K562 (cell line): Measurements from ENCODE around the gene CTAGE1. TPM values are rescaled to one million over a fixed set of nuclear protein-coding genes. Genes with fewer than 3 reads are reported as not detected.

ENCODE experiments used
- CSDE1 ChIP-seq, 2 experiments: fragments of 450-650 bp; IDR thresholded peaks; 2 replicates each; pipeline ENCODE4 v1.6.1; 2016; ENCODE audit warnings: mild to moderate bottlenecking in 1 of 2
- DMBX1 ChIP-seq: fragments of 250-450 bp; sonication (Bioruptor Pico); IDR thresholded peaks from 2 replicates; pipeline ENCODE4 v1.8.0; 2022; ENCODE audit warnings: inconsistent platforms, mild to moderate bottlenecking, moderate library complexity, borderline replicate concordance
- ELF2 ChIP-seq: fragments of 250-450 bp; sonication (Bioruptor Pico); IDR thresholded peaks from 2 replicates; pipeline ENCODE4 v1.5.0; 2021; ENCODE audit warnings: mild to moderate bottlenecking
- FOXA3 ChIP-seq, 2 experiments: fragments of 450-650 bp in 1 of 2; sonication (generic) in 1 of 2; formaldehyde crosslinking; IDR thresholded peaks in 1 of 2; conservative IDR thresholded peaks in 1 of 2; 2 replicates each; pipeline versions ENCODE4 v1.4.0 to v1.8.0; 2020 to 2022; ENCODE audit warnings: mild to moderate bottlenecking in 2 of 2, missing genetic modification reagents in 1 of 2
- HDAC2 ChIP-seq: fragments of 450-650 bp; IDR thresholded peaks from 2 replicates; pipeline ENCODE4 v1.6.1; 2016; ENCODE audit warnings: mild to moderate bottlenecking
- HEY1 ChIP-seq: fragments of 250-450 bp; sonication (Bioruptor Pico); IDR thresholded peaks from 2 replicates; pipeline ENCODE4 v1.5.0; 2020; ENCODE audit warnings: mild to moderate bottlenecking, moderate library complexity, borderline replicate concordance
- JUN ChIP-seq, 2 experiments: sonication (generic) in 1 of 2; formaldehyde crosslinking in 1 of 2; IDR thresholded peaks; 2 replicates each; pipeline versions ENCODE4 v1.6.1 to v1.8.0; 2012 to 2022; ENCODE audit warnings: borderline replicate concordance in 2 of 2, mild to moderate bottlenecking in 2 of 2, improper control_type of control experiment in 1 of 2, low read depth in 1 of 2, low read length in 1 of 2, missing genetic modification reagents in 1 of 2
- MEF2D ChIP-seq: conservative IDR thresholded peaks from 2 replicates; pipeline ENCODE4 v1.6.1; 2016; ENCODE audit warnings: low read depth, missing genetic modification characterization, missing compliant biosample characterization
- NFRKB ChIP-seq: fragments of 450-650 bp; IDR thresholded peaks from 2 replicates; pipeline ENCODE4 v1.6.1; 2016; ENCODE audit warnings: low read depth
- NR2C2 ChIP-seq, 2 experiments: fragments of 200-800 bp in 1 of 2; sonication (Bioruptor generic) in 1 of 2; sonication (generic) in 1 of 2; formaldehyde crosslinking in 1 of 2; IDR thresholded peaks; 2 replicates each; pipeline versions ENCODE4 v1.6.1 to v1.8.0; 2016 to 2022; ENCODE audit warnings: mild to moderate bottlenecking in 1 of 2, missing compliant biosample characterization in 1 of 2, missing genetic modification characterization in 1 of 2, missing genetic modification reagents in 1 of 2
- SIX5 ChIP-seq, 2 experiments: IDR thresholded peaks; 2 replicates each; pipeline ENCODE4 v1.6.1; 2011; ENCODE audit warnings: low read length in 2 of 2, borderline replicate concordance in 1 of 2, low read depth in 1 of 2, mild to moderate bottlenecking in 1 of 2, moderate library complexity in 1 of 2; ENCODE audit not compliant: insufficient read depth in 1 of 2
- TAF7 ChIP-seq: fragments of 450-650 bp; IDR thresholded peaks from 2 replicates; pipeline ENCODE4 v1.6.1; 2016; ENCODE audit warnings: missing genetic modification characterization, missing compliant biosample characterization
- ZNF324 ChIP-seq: fragments of 250-450 bp; sonication (Bioruptor Pico); IDR thresholded peaks from 2 replicates; pipeline ENCODE4 v1.4.0; 2020; ENCODE audit warnings: mild to moderate bottlenecking
- ZNF584 ChIP-seq: fragments of 200-800 bp; sonication (Bioruptor generic); IDR thresholded peaks from 2 replicates; pipeline ENCODE4 v1.6.1; 2016; ENCODE audit warnings: low read depth, mild to moderate bottlenecking, missing genetic modification characterization, missing compliant biosample characterization
- ZNF76 ChIP-seq: fragments of 250-450 bp; sonication (Bioruptor Pico); IDR thresholded peaks from 2 replicates; pipeline ENCODE4 v1.4.0; 2020; ENCODE audit warnings: mild to moderate bottlenecking, moderate library complexity, borderline replicate concordance
- polyA plus RNA-seq, 8 experiments: library from polyadenylated mRNA; depleted of rRNA in 4 of 8; stranded (reverse) in 5 of 8; unstranded in 3 of 8; fragments of >200 nt; fragmentation: Nextera tagmentation in 2 of 8; fragmentation: Illumina TruSeq in 1 of 8; extraction: Ambion mirVana in 2 of 8; extraction: Trizol in 1 of 8; gene quantifications; 2 replicates each; pipeline versions ENCODE4 v1.2.1 to v1.2.3, GENCODE V29; 2011 to 2014; ENCODE audit warnings: inconsistent platforms in 1 of 8, missing spikeins in 1 of 8
- total RNA-seq, 7 experiments: library from RNA; depleted of rRNA in 6 of 7; stranded (reverse); fragments of >200 nt in 6 of 7; fragmentation: Illumina TruSeq in 2 of 7; extraction: Trizol in 2 of 7; gene quantifications; 2 replicates each; pipeline versions ENCODE4 v1.2.1 to v1.2.3, GENCODE V29; 2011 to 2021; ENCODE audit warnings: low replicate concordance in 1 of 7
- TF ChIP-seq, protein P1 (sequence below): fragments of 200-800 bp; sonication (Bioruptor generic); IDR thresholded peaks from 2 replicates; pipeline ENCODE4 v1.6.1; 2017; ENCODE audit warnings: missing genetic modification characterization, missing compliant biosample characterization
- TF ChIP-seq, protein P2 (sequence below): fragments of 250-450 bp; sonication (Bioruptor Pico); IDR thresholded peaks from 2 replicates; pipeline ENCODE4 v1.4.0; 2020; ENCODE audit warnings: mild to moderate bottlenecking, moderate library complexity
- TF ChIP-seq, protein P3 (sequence below): IDR thresholded peaks from 2 replicates; pipeline ENCODE4 v1.6.1; 2016; ENCODE audit warnings: missing genetic modification characterization, missing compliant biosample characterization

Gene CTAGE1
- total and polyA plus RNA-seq, 9 of the 15 experiments (the other 6 are each of a cell fraction or from before 2014, with no cell fraction given): not detected

DNA sequence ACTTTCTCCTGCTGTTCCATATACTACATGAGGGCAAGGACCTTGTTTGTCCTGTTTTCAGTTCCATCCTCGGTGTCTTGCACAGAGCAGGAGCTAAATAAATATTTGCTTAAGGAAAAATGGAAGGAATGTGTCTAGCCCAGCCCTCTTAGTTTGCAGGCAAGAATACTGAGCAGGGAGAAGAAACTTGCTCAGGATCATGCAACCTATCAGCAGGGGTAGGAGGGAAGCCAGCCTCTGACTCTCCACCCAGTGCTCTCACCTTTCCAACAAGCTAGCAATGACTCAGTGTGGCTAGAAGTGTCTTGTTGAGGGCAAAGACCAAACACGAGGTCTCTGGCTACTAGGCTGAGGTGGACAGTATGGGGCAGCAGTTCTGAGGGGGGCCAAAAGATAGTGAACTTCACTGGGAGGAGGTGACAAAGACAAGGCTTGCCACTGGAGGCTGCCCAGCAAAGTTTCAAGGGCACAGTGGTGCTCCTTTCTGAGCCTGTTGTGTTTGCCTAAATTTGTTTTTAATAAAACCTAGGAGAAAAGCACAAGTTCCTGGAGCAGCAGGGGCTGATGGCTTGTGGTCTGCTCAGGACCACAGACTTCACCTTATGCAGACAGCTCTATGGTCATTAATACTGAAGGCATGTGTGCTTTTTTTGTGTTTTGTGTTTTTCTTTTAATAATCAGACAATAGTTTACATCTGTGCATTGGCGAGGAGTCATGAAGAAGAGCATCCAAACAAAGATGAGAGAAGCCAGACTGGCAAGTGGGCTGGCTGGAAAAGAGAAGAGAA, 49.1 kb upstream of the CTAGE1 start (continued):
- TF ChIP-seq, protein P1, sequence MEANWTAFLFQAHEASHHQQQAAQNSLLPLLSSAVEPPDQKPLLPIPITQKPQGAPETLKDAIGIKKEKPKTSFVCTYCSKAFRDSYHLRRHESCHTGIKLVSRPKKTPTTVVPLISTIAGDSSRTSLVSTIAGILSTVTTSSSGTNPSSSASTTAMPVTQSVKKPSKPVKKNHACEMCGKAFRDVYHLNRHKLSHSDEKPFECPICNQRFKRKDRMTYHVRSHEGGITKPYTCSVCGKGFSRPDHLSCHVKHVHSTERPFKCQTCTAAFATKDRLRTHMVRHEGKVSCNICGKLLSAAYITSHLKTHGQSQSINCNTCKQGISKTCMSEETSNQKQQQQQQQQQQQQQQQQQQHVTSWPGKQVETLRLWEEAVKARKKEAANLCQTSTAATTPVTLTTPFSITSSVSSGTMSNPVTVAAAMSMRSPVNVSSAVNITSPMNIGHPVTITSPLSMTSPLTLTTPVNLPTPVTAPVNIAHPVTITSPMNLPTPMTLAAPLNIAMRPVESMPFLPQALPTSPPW (CRISPR knock-in tag): 0 out of 2 replicates have a peak, but pooled peaks have one; percentile 1
- TF ChIP-seq, protein P2, sequence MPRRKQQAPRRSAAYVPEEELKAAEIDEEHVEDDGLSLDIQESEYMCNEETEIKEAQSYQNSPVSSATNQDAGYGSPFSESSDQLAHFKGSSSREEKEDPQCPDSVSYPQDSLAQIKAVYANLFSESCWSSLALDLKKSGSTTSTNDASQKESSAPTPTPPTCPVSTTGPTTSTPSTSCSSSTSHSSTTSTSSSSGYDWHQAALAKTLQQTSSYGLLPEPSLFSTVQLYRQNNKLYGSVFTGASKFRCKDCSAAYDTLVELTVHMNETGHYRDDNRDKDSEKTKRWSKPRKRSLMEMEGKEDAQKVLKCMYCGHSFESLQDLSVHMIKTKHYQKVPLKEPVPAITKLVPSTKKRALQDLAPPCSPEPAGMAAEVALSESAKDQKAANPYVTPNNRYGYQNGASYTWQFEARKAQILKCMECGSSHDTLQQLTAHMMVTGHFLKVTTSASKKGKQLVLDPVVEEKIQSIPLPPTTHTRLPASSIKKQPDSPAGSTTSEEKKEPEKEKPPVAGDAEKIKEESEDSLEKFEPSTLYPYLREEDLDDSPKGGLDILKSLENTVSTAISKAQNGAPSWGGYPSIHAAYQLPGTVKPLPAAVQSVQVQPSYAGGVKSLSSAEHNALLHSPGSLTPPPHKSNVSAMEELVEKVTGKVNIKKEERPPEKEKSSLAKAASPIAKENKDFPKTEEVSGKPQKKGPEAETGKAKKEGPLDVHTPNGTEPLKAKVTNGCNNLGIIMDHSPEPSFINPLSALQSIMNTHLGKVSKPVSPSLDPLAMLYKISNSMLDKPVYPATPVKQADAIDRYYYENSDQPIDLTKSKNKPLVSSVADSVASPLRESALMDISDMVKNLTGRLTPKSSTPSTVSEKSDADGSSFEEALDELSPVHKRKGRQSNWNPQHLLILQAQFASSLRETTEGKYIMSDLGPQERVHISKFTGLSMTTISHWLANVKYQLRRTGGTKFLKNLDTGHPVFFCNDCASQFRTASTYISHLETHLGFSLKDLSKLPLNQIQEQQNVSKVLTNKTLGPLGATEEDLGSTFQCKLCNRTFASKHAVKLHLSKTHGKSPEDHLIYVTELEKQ (CRISPR knock-in tag): no peak
- TF ChIP-seq HEY1 (CRISPR knock-in tag): no peak
- 0 out of 2 replicates have a peak, but pooled peaks have one; percentile 13 for TF ChIP-seq ELF2
- peak; percentile 39; the same call in 1 of the 2 replicates for TF ChIP-seq ZNF584 (CRISPR knock-in tag)
- TF ChIP-seq SIX5 (IDR thresholded peaks at IDR 0.05; ENCODE audit: borderline replicate concordance in 1 of 2, insufficient read depth in 1 of 2, low read depth in 1 of 2, low read length in 2 of 2): no peak
- TF ChIP-seq TAF7: 0 out of 2 replicates have a peak, but pooled peaks have one; percentile 14
- TF ChIP-seq NFRKB: peak; percentile 1; the same call in 1 of the 2 replicates
- TF ChIP-seq, protein P3, sequence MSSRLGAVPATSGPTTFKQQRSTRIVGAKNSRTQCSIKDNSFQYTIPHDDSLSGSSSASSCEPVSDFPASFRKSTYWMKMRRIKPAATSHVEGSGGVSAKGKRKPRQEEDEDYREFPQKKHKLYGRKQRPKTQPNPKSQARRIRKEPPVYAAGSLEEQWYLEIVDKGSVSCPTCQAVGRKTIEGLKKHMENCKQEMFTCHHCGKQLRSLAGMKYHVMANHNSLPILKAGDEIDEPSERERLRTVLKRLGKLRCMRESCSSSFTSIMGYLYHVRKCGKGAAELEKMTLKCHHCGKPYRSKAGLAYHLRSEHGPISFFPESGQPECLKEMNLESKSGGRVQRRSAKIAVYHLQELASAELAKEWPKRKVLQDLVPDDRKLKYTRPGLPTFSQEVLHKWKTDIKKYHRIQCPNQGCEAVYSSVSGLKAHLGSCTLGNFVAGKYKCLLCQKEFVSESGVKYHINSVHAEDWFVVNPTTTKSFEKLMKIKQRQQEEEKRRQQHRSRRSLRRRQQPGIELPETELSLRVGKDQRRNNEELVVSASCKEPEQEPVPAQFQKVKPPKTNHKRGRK: 0 out of 2 replicates have a peak, but pooled peaks have one; percentile 8
- 0 out of 2 replicates have a peak, but pooled peaks have one; percentile 7 for TF ChIP-seq ZNF324 (CRISPR knock-in tag)
- no peak for TF ChIP-seq NR2C2 (CRISPR knock-in tag; IDR thresholded peaks at IDR 0.05)
- 0 out of 2 replicates have a peak, but pooled peaks have one; percentile 22 for TF ChIP-seq NR2C2 (tag; IDR thresholded peaks at IDR 0.05)
- peak; percentile 36; the same call in 1 of the 2 replicates for TF ChIP-seq ZNF76
- TF ChIP-seq JUN (IDR thresholded peaks at IDR 0.05; ENCODE audit: borderline replicate concordance, low read depth, low read length): 0 out of 2 replicates have a peak, but pooled peaks have one; percentile 21
- TF ChIP-seq JUN (CRISPR knock-in tag; IDR thresholded peaks at IDR 0.05; ENCODE audit: borderline replicate concordance): no peak
- TF ChIP-seq HDAC2: no peak
- TF ChIP-seq DMBX1 (CRISPR knock-in tag): peak; percentile 79; the same call in 1 of the 2 replicates
- 0 out of 4 replicates have a peak, but pooled peaks of 1 of the 2 experiments have one; percentile 2 for TF ChIP-seq FOXA3 (CRISPR knock-in tag; conservative IDR thresholded peaks at IDR 0.05 in 1 of 2, IDR thresholded peaks at IDR 0.05 in 1 of 2)
- peak; percentile 33; the same call in 1 of the 2 replicates for TF ChIP-seq MEF2D
- TF ChIP-seq CSDE1 (IDR thresholded peaks at IDR 0.05): no peak
